ENCODE results near the gene GCDH.

GRCh38 chr19:12921047-12921446 is 30.1 kb downstream of the GCDH start:
- TF ChIP-seq POLR2AphosphoS5 (IDR thresholded peaks at IDR 0.05; ENCODE audit: borderline replicate concordance, low read depth, low read length): no peak
- TF ChIP-seq EZH2 (IDR thresholded peaks at IDR 0.05): no peak
- TF ChIP-seq FOXP2 (optimal IDR thresholded peaks at IDR 0.05; ENCODE audit: control extremely low read depth, extremely low read length, insufficient read depth): no peak

All from SK-N-MC (cell line).